Neuron (in vitro differentiated cells): Measurements from ENCODE around the gene FAM168B.
A peak's percentile ranks its signal among the peaks of the same experiment; 100 is the strongest.

Experiments
- H2AFZ ChIP-seq: one replicate; pipeline ENCODE4 v1.6.1; 2013; ENCODE audit warnings: low read depth, mild to moderate bottlenecking, inconsistent platforms, low read length, moderate library complexity
- H3K27me3 ChIP-seq: one replicate; pipeline ENCODE4 v1.6.1; 2013; ENCODE audit warnings: low read length; ENCODE audit not compliant: insufficient read depth
- H3K36me3 ChIP-seq: one replicate; pipeline ENCODE4 v1.6.1; 2013; ENCODE audit warnings: low read length; ENCODE audit not compliant: insufficient read depth
- H3K4me1 ChIP-seq: one replicate; pipeline ENCODE4 v1.6.1; 2013; ENCODE audit warnings: low read length; ENCODE audit not compliant: insufficient read depth
- H3K4me3 ChIP-seq: 2 replicates; pipeline ENCODE4 v1.5.1; 2013; ENCODE audit warnings: mild to moderate bottlenecking, low read length, moderate library complexity
- H3K9me3 ChIP-seq: one replicate; pipeline ENCODE4 v1.6.1; 2013; ENCODE audit warnings: low read length

FAM168B gene

DNA sequence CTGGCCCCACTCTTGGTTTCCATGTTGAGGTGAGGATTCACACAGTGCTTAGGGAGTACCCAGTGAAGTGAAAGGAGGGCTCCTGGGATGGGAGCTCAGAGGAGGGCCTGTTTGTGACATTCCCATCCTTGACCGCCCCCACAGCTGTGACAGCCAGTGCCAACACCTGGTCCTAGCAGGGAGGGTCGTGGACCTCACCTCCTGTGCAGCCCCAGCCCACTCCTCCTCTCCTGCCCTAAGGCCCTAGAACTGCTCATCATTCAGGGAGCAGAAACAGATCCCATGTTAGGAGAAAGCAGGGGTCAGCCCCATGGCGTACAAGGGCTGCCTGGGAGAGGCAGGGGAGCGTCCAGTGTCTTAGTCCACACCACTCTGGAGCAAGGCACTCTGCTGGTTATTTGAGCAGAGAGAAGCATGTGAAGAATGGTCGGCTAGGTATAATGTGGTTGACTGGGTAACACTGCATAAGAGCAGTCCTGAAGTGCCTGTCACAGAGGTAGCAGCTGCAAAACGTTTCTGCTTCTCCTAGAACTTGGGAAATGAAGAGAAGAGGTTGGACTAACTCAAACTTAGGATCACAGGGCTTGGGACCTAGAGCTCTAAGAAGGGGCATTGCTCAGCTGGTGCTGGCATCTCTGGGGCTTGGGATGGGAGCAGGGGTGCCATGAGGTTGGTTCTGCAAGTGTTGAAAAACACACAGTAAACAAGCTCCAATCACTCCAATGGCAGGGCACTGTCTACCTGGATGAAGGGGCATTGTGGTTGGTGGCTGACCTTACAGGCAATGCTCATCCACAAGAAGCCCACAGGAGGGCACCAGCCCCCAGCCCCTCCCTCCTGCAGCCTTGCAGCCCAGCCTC, 55.6 kb downstream of the FAM168B start:
- Histone ChIP-seq H3K9me3 (no peaks in the 10 kb centered on the region), H3K36me3 (no peaks in the 10 kb centered on the region), H2AFZ (no peak overlapping the region), H3K4me1 (peaks cover 13% of the 10 kb centered on the region), H3K4me3 (no peak overlapping the region), H3K27me3 (peaks cover 11% of the 10 kb centered on the region)

- H3K9me3 ChIP-seq: no peaks in the 10 kb centered on the region
- peaks cover 17% of the 10 kb centered on the region for H3K27me3 ChIP-seq
- H2AFZ ChIP-seq: no peak overlapping the region
- no peak overlapping the region for H3K4me3 ChIP-seq
- H3K36me3 ChIP-seq: no peaks in the 10 kb centered on the region
- peaks cover 13% of the 10 kb centered on the region for H3K4me1 ChIP-seq
Measured at GRCh38 chr2:131036696-131037397, 56.4 kb downstream of the FAM168B start.

- no peaks in the 10 kb centered on the region for H3K9me3 ChIP-seq
Measured at GRCh38 chr2:131036269-131036668, 57.0 kb downstream of the FAM168B start.

GRCh38 chr2:131035826-131036231, 57.4 kb downstream of the FAM168B start:
- Histone ChIP-seq H3K36me3 (no peaks in the 10 kb centered on the region), H3K27me3 (peaks cover 23% of the 10 kb centered on the region), H2AFZ (no peak overlapping the region), H3K9me3 (no peaks in the 10 kb centered on the region), H3K4me1 (peaks cover 13% of the 10 kb centered on the region), H3K4me3 (peak overlapping the region; percentile 52)

More at GRCh38 chr2:131036269-131036668, 57.0 kb downstream of the FAM168B start:
- H3K4me1 ChIP-seq: peaks cover 13% of the 10 kb centered on the region
- H3K4me3 ChIP-seq: no peak overlapping the region
- H2AFZ ChIP-seq: no peak overlapping the region
- H3K36me3 ChIP-seq: no peaks in the 10 kb centered on the region
- H3K27me3 ChIP-seq: peaks cover 21% of the 10 kb centered on the region

DNA sequence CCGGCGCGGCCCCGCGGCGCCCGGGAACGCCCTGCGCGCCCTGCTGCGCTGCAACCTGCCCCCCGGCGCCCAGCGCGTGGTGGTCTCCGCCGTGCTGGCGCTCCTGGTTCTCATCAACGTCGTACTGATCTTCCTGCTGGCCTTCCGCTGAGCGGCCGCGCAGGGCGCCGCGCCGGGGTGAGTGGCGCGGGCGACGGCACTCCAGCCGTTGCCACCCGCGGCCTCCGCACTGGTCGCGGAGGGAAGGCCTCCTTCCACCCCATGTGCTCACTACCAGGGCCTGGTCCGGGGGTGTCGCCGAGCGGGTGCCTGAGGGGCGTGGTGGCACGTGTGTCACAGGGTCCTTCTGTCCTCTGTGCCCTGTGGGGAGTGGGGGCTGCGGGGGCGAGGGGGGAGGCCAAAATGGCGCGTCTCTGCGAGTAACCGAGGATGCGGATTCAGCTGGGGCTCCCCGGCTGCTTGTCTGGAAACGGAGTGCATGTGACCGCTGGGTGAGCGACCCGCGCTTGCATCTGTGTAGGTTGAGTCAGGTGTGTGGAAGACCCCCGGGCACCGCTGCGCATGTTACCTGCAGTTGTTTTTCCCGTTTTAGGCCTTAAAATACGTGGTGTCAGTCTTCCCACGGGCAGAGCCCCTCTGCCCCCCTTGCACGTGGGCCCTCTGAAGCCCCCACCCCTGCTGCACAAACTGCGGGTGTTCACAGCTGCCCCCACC, 58.0 kb downstream of the FAM168B start:
- peak overlapping the region; percentile 17 for H2AFZ ChIP-seq
- no peaks in the 10 kb centered on the region for H3K9me3 ChIP-seq
- no peaks in the 10 kb centered on the region for H3K36me3 ChIP-seq
- peaks cover 13% of the 10 kb centered on the region for H3K4me1 ChIP-seq
- H3K27me3 ChIP-seq: peaks cover 23% of the 10 kb centered on the region
- H3K4me3 ChIP-seq: peak overlapping the region; percentile 52

GRCh38 chr2:131034122-131035051, 58.9 kb downstream of the FAM168B start:
- H3K4me3 ChIP-seq: peak overlapping the region; percentile 52
- no peaks in the 10 kb centered on the region for H3K36me3 ChIP-seq
- no peaks in the 10 kb centered on the region for H3K9me3 ChIP-seq
- peak overlapping the region; percentile 93 for H2AFZ ChIP-seq
- H3K27me3 ChIP-seq: peaks cover 23% of the 10 kb centered on the region
- peaks cover 13% of the 10 kb centered on the region for H3K4me1 ChIP-seq

DNA sequence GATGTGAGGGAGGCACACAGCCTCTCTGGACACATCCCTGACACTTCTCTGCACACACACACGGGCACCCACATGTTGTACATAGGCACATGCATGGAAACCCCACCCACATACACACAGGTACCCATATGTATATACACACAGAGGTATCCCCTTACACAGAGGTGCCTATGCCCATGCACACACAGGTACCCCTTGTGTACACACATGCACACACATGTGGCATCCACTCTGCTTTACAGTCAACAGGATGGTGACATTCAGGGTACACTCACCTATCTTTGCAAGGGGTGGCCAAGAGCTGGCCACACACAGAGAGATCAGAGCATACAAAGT, 59.5 kb downstream of the FAM168B start:
- peaks cover 13% of the 10 kb centered on the region for H3K4me1 ChIP-seq
- H3K36me3 ChIP-seq: no peaks in the 10 kb centered on the region
- H3K27me3 ChIP-seq: peaks cover 23% of the 10 kb centered on the region
- H3K4me3 ChIP-seq: no peak overlapping the region
- no peaks in the 10 kb centered on the region for H3K9me3 ChIP-seq
- H2AFZ ChIP-seq: no peak overlapping the region

- no peak overlapping the region for H2AFZ ChIP-seq
- H3K36me3 ChIP-seq: no peaks in the 10 kb centered on the region
- H3K9me3 ChIP-seq: peaks cover 8% of the 10 kb centered on the region
- H3K4me3 ChIP-seq: no peak overlapping the region
- H3K4me1 ChIP-seq: peaks cover 13% of the 10 kb centered on the region
- peaks cover 23% of the 10 kb centered on the region for H3K27me3 ChIP-seq
Measured at GRCh38 chr2:131032393-131032836, 60.8 kb downstream of the FAM168B start.

DNA sequence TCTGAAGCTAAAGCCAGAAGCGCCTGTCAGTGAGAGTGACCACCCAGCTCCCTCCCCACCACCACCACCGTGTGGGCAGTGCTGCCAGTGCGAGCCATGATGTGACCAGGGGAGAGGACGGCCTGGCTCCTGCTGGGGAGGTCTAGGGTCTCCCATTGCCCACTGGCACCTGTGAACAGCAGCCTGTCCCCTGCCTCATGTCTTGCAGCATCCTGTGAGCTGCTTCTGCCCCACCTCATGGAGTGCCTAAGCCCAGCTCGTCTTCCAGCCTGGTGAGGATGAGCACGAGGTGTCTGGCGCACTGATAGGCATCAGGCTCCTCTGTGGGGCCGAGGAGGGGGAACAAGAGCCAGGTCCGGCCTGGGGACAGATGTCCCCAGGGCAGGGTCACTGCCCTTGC, 61.4 kb downstream of the FAM168B start:
- H3K27me3 ChIP-seq: peaks cover 23% of the 10 kb centered on the region
- H2AFZ ChIP-seq: no peak overlapping the region
- H3K4me3 ChIP-seq: no peak overlapping the region
- H3K4me1 ChIP-seq: peaks cover 13% of the 10 kb centered on the region
- no peaks in the 10 kb centered on the region for H3K36me3 ChIP-seq
- H3K9me3 ChIP-seq: peaks cover 8% of the 10 kb centered on the region

DNA sequence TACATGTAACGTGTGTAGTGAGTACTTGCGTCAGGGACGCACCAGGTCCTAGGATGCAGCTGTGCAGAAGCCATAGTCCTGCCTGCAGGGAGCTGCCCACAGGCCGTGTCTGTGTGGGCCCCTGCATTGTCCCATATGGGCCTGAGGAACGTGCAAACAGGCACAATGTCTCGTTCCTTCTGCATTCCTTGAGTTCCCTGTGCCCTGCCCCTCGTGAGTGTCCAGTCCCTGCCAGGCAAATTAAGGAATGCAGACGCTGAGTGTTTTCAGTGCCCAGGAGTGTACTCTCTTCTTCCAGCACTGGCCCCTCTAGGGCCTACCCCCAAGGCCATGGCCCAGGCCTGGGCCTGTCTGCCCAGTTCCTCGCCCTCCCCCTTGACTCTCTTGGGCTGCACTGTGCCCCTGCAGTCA, 61.8 kb downstream of the FAM168B start:
- H3K27me3 ChIP-seq: peaks cover 23% of the 10 kb centered on the region
- H3K4me3 ChIP-seq: no peak overlapping the region
- H3K9me3 ChIP-seq: peaks cover 8% of the 10 kb centered on the region
- peaks cover 13% of the 10 kb centered on the region for H3K4me1 ChIP-seq
- H2AFZ ChIP-seq: no peak overlapping the region
- no peaks in the 10 kb centered on the region for H3K36me3 ChIP-seq

- Histone ChIP-seq H2AFZ (no peak overlapping the region), H3K9me3 (peaks cover 8% of the 10 kb centered on the region), H3K27me3 (peaks cover 24% of the 10 kb centered on the region), H3K4me1 (peaks cover 8% of the 10 kb centered on the region), H3K4me3 (no peak overlapping the region), H3K36me3 (no peaks in the 10 kb centered on the region)
Measured at GRCh38 chr2:131030478-131030971, 62.7 kb downstream of the FAM168B start.

GRCh38 chr2:131029812-131030211, 63.4 kb downstream of the FAM168B start:
- no peak overlapping the region for H3K4me3 ChIP-seq
- H3K36me3 ChIP-seq: no peaks in the 10 kb centered on the region

More at GRCh38 chr2:131029812-131030211, 63.4 kb downstream of the FAM168B start:
- peaks cover 8% of the 10 kb centered on the region for H3K9me3 ChIP-seq
- peaks cover 7% of the 10 kb centered on the region for H3K4me1 ChIP-seq
- no peak overlapping the region for H2AFZ ChIP-seq
- H3K27me3 ChIP-seq: peaks cover 27% of the 10 kb centered on the region
